ENCODE results near the gene ARHGAP15.
"Not testable (repeated sequence)": the region's sequence is repeated elsewhere in the genome, so short reads cannot be mapped to it uniquely, and the experiment has no call there.

Gene ARHGAP15

DNA sequence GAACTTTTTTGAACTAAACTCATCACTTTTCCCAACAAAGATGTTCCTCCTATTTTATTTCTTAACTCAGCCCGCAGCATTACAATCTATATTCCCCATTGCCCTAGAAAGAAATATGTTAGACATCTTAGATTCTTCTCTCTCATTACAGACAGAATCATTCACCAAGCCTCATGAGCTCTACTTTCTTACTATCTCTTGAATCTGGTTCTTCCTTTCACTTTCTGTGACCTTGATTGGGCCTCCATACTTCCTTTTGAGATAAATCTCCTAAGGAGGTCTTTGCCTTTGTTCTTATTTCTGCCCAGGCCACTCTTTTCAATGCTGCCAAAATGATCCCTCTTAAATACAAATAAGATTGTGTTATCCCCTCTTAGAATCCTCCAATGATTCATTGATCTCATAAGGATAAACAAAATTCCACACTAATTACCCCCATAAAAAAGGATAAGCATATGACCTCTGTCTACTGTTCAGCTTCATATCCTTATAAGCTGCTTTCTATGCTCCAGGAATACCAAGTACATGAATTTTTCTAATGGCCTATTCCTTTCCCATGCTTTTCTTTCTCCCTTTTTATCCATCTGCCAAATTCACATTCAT is 400.0 kb downstream of the ARHGAP15 start:
- no peak for DNase-seq (ENCODE audit: low read depth)

DNA sequence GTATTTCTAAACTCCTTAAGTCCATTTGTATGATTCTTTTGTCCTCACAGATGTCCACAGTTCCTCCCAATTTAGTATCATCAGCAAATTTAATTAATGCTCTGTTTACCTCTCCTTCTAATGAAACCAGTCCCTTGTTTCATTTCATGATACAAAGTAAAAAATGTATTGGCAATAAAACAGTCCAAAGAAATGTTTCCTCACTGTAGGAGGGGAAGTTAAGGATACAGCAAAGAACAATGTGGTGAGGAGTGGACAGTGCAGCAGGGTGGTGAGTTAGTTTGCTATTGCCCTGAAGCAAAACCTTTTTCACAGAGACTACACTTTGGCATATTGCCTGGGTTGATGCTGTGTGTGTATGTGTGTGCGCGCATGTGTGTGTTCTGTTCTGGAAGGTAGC is 401.5 kb downstream of the ARHGAP15 start:
- no peak for DNase-seq (ENCODE audit: low read depth)

DNA sequence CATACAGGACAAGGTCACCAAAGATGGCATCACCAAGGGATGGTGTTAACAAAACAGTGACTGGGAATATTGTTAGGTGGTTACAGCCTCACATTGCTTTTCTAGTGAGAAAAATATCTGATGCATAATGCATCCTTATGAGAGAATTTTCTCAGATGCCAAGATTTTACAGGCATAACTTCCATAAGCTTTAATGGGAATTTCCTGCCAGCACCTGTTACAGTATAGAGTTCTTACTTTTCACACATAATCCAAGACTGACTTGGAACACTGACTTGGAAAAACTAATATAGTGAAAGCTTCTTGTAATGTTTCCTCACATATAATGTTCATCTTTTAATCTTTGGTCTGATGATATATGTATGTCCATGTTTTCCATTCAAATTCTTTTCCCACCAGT is 402.8 kb downstream of the ARHGAP15 start:
- DNase-seq (ENCODE audit: low read depth), result no peak

- DNase-seq (ENCODE audit: low read depth), result no peak
Measured at GRCh38 chr2:143533846-143534245, 404.6 kb downstream of the ARHGAP15 start.

GRCh38 chr2:143535802-143536201 is 406.6 kb downstream of the ARHGAP15 start:
- DNase-seq (ENCODE audit: low read depth), result no peak

- not testable (repeated sequence) for DNase-seq (ENCODE audit: low read depth)
Measured at GRCh38 chr2:143541899-143542298, 412.7 kb downstream of the ARHGAP15 start.

DNA sequence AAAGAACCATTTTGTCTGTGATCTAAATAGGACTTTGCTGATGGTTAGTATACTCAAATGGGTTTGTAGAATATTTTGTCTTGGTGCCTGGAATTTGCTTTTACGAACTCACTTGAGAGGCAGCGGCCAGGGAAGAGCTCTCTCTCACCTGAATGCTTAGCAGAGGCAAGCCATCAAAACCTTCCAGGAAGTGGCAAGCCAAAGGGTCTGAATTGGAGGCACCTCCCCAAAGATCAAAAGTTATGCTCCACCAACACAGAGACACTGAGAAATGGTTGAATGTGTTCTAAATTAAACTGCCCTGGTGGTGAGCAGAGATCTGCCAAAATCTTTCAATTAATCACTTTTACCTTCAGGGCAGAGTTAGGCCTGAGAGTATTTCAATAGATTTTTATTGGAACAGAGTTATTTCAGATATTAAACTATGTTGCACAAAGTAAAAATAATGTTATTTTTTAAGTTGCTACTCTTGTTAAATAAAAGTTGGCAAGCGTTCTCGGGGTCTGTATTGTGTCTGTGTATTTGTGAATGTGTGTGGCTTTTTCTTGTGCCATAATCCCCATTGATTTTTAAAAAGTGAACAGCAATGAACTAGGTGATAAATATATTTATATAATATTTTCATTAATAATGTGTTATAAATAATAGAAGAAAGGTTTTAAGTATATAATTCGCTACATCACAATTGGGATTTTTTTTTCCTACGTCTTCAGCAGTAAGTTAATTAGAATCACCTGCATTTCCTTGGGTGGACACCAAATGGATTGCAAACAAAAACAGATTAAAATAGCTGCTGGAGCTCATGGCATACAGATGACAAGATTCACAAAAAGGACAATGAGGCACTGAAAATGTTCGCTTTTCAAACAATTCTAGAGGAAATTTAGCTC is 416.1 kb downstream of the ARHGAP15 start:
- no peak for DNase-seq (ENCODE audit: low read depth)

GRCh38 chr2:143545949-143546255 is 416.7 kb downstream of the ARHGAP15 start:
- no peak for DNase-seq (ENCODE audit: low read depth)

- no peak for DNase-seq (ENCODE audit: low read depth)
Measured at GRCh38 chr2:143548032-143548431, 418.8 kb downstream of the ARHGAP15 start.

GRCh38 chr2:143550500-143550899 is 421.3 kb downstream of the ARHGAP15 start:
- no peak for DNase-seq (ENCODE audit: low read depth)

GRCh38 chr2:143551971-143552650 is 422.9 kb downstream of the ARHGAP15 start:
- no peak for DNase-seq (ENCODE audit: low read depth)

DNA sequence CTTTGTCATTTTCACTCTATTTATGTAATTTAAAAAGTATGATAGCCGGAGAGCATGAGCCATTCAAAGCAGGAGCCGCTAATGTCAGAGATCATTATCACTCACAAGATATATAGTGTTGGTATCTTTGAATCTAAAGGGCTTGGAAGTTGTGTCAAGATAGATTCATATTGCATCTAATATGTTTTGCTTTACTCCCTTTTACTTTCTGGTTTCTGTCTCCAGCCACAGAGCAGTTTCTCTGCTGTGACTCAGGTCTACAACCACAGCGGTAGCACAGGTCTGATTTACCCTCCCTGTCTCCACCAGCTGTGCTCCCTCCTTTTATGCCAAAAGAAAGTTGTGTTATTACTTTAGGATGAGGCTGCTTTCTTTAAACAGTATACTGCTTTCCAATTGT is 424.0 kb downstream of the ARHGAP15 start:
- DNase-seq (ENCODE audit: low read depth), result no peak

DNA sequence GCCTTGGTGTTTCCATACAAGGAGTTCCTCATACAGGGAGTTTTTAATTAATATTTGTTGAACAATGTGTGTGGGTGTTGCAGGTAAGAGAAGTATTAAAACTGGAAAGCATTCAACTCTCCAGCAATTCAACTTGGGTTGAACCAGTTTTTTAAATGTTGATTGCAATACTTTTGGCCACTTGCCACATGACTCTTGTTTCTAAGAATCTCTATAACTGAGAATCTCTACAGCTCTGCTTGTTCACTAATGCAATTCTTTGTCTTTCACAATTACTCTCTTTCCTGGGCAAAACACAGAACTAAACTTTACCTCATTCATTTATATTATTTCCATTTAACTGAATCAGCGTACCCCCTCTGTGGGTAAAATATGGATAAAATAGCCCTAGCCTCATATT is 429.4 kb downstream of the ARHGAP15 start:
- no peak for DNase-seq (ENCODE audit: low read depth)

GRCh38 chr2:143559147-143559546 is 429.9 kb downstream of the ARHGAP15 start:
- DNase-seq (ENCODE audit: low read depth), result no peak

- DNase-seq (ENCODE audit: low read depth), result no peak
Measured at GRCh38 chr2:143560724-143561123, 431.5 kb downstream of the ARHGAP15 start.

DNA sequence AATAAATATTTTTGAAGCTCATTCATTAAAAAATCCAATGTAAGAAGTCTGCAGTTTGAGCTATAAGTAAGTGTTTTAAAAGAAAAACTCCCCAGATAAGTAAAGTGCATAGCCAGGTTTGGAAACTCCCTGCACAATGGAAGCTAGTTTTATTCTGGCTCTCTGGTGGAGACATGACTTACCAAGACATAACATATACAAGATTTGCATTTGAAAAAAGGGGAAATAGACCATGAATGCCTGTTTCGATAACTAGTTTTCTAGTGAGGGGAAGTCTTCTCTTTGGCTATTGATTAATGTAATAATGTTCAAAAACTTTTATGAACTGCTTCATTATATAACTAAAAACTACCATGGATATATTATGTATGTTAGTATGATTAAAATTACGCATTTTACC is 435.2 kb downstream of the ARHGAP15 start:
- no peak for DNase-seq (ENCODE audit: low read depth)

DNA sequence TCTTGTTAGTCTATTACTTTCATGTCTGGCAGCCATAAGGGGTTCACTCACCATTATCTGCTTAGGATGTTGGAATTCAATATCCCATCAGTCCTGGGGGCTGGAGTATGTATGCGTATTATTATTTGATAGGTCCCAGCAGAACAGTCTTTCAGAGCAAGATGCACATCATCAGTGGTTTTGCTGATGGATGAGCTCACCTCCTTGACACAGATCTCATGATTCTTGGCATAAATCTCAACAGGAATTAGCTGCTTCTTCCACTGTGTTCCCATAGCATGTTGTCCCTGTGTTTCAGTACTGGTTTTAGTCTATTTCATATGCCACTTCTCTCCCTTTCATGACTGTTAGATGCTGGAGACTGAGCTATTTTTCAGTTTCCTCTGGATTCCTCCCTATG is 442.5 kb downstream of the ARHGAP15 start:
- no peak for DNase-seq (ENCODE audit: low read depth)

DNA sequence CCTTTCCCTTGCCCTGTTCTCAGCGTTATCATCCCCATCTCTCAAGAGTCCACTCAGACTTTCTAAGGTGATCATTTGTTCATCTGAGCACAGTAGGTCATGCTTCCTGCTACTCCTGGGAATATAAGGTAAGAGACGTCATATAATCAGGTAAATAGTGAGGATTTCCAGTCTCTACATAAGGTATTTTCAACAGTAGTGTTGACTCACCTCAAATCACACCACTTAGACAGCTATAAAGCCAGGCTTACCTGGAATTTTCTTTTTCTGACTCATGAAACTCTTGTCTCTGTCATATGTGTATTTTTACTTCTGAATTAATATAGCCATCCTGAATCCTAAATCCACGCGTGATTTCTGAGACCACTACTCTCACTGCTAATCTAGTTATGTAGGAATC is 443.2 kb downstream of the ARHGAP15 start:
- no peak for DNase-seq (ENCODE audit: low read depth)

- DNase-seq (ENCODE audit: low read depth), result no peak
Measured at GRCh38 chr2:143574069-143574468, 444.9 kb downstream of the ARHGAP15 start.

DNA sequence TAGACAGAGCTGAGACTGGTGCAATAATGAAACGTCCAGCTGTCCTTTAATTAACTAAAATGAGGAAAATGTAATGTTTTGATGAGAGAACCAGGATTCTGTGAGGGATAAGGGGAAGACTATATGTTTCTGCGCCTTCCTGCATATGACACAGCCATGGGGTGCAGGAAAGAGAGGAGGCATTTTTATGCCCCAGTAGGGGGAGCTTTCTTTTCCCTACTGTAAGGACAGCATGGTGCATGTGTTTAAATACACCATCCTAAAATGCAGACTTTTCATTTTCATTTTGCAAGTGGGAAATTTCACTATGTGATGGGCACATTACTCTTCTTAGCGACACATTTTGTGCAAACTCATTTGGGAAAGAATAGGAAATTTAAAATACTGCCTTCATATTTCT is 446.1 kb downstream of the ARHGAP15 start:
- no peak for DNase-seq (ENCODE audit: low read depth)

DNA sequence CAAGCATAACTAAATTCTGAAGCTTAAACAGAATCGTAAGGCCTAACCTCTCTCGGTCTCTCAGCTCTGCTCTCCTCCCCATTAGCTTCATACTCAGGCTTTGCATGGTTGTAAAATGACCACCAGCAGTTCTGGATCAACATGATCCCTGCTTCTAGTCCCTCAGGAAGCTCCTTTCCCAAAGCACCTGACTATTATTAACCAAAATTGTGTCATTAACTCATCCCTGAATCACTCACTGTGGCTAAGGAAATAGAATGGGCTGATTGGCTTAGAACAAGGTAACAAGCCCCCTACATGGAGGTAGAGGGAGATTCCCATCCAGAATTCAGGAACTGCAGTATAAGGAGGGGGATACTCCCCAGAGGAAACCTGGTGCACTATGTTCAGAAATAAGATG is 448.3 kb downstream of the ARHGAP15 start:
- no peak for DNase-seq (ENCODE audit: low read depth)

DNA sequence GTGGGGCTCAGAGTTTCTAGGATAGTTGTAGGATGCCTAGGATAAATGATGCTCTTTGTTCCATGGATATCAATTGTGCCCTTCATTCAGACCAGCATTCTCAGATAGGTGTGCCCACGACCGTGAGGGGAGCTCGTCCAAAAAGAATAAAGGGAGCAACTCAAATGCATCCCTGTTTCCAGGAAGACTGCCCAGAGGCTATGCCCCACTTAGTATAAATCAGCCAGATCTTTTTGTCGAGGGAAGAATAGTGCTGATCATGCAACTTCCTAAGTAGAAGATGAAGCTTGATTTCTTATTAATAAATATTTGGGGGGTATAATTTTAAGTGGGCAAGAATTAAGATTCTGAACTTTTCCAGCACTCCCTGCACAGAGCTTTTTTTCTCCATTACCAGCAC is 450.2 kb downstream of the ARHGAP15 start:
- DNase-seq (ENCODE audit: low read depth), result no peak

DNA sequence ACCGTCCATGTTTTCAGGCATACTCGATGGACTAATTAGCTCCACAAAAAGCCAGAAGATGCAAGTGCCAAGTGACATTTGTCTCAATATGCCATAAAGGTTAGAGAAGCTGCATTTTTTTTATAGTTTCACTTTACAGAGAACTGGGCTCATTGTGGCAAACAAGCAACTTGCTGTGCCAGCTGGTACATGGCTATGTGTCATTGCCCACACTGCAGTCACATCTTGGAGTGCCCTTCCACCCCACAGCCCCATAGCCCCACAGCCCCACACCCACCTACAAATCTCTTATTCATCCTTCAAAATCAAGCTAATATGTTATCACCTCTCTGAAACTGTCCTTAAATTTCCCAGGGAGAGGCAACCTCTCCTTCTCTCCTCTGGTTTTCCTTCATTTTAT is 451.9 kb downstream of the ARHGAP15 start:
- DNase-seq (ENCODE audit: low read depth), result no peak
